Activated T-helper 2 cell treated with anti-CD3 and anti-CD28 coated beads, Interferon-gamma antibody, Interleukin-2, Interleukin-4, amounts not matched to agents 10 μg/mL and 5 μg/mL and 100 μg/mL, durations not matched to agents 14 hours and 24 hours and 36 hours (primary cell): Measurements from ENCODE around the gene PCDH7. TPM values are rescaled to one million over a fixed set of nuclear protein-coding genes. Genes with fewer than 3 reads are reported as not detected.

Source experiments
- DNase-seq: peaks from one replicate; pipeline ENCODE4 v3.0.0; 2021; ENCODE audit warnings: low spot score
- H3K27ac Mint-ChIP-seq: one replicate; pipeline ENCODE4 v1.8.0; 2021; ENCODE audit warnings: mixed read lengths
- H3K27me3 Mint-ChIP-seq: one replicate; pipeline ENCODE4 v1.8.0; 2021; ENCODE audit warnings: low read depth, mixed read lengths
- H3K36me3 Mint-ChIP-seq: one replicate; pipeline ENCODE4 v1.8.0; 2021; ENCODE audit warnings: low read depth, mixed read lengths
- H3K4me1 Mint-ChIP-seq: one replicate; pipeline ENCODE4 v1.8.0; 2021; ENCODE audit warnings: low read depth, mixed read lengths
- H3K4me3 Mint-ChIP-seq: one replicate; pipeline ENCODE4 v1.8.0; 2021; ENCODE audit warnings: low read depth, mild to moderate bottlenecking, moderate library complexity, mixed read lengths
- H3K9me3 Mint-ChIP-seq: one replicate; pipeline ENCODE4 v1.8.0; 2021; ENCODE audit warnings: mixed read lengths
- intact Hi-C: fragments of 100-400 bp; cut with micrococcal nuclease; formaldehyde crosslinking; loops from one replicate; pipeline ENCODE4 v1.15.1; 2023
- total RNA-seq: library from RNA; stranded (reverse); gene quantifications from 2 replicates; pipeline ENCODE4 v1.2.3, GENCODE V29; 2022

PCDH7 gene
- total RNA-seq, 1 donor from 2014 or later, result not detected

DNA sequence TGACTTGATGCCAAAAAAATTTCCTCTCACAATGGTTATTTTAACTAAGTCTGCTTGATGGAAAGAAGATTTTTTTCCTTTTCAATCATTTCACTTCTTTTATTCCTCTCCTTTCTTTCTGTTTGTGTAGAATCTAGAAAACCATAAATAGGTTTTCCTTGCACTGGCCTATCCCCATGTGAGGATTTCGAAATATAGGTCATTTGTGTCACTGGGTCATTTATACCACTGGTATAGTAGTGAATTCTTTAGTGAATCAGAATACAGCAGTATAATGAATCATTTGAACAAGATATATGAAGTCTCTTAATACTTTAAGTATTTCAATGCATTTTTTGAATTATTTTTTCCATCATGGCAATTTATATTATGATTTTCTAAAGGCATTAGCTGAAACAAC, 26.6 kb downstream of the PCDH7 start:
- intact Hi-C loops, result no loop called here
- DNase-seq, result no peak
- no peak overlapping the region for H3K27ac Mint-ChIP-seq
- H3K4me3 Mint-ChIP-seq, result no peak overlapping the region
- no peaks in the 10 kb centered on the region for H3K9me3 Mint-ChIP-seq
- H3K4me1 Mint-ChIP-seq, result no peaks in the 10 kb centered on the region
- no peaks in the 10 kb centered on the region for H3K36me3 Mint-ChIP-seq
- no peaks in the 10 kb centered on the region for H3K27me3 Mint-ChIP-seq

GRCh38 chr4:30753316-30753715, 33.1 kb downstream of the PCDH7 start:
- H3K4me3 Mint-ChIP-seq, result no peak overlapping the region
- no peak overlapping the region for H3K27ac Mint-ChIP-seq
- H3K27me3 Mint-ChIP-seq, result no peaks in the 10 kb centered on the region
- no peak for DNase-seq
- H3K9me3 Mint-ChIP-seq, result no peaks in the 10 kb centered on the region
- intact Hi-C loops, result no loop called here
- H3K36me3 Mint-ChIP-seq, result no peaks in the 10 kb centered on the region
- no peaks in the 10 kb centered on the region for H3K4me1 Mint-ChIP-seq

DNA sequence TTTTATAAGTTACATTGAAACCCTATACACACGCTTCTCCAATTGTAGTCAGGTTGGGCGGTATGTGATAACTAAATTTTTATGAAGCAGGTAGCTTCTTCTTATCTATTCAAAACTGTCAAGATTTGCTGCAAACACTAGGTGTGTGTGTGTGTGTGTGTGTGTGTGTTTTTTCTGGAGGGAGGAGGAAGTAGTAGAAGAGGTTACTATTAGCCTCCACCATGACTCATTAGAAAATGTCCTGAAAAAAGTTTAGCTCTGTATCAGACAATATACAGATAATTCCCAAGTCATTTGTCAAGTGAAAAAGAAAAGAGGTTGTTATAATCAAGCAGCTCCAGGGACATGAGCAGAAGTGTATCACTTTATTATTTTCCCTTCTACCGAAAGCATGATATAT, 33.9 kb downstream of the PCDH7 start:
- Mint-ChIP-seq H3K4me3 (no peak overlapping the region), H3K9me3 (no peaks in the 10 kb centered on the region), H3K36me3 (no peaks in the 10 kb centered on the region), H3K4me1 (no peaks in the 10 kb centered on the region), H3K27me3 (no peaks in the 10 kb centered on the region), H3K27ac (no peak overlapping the region)
- intact Hi-C loops, result no loop called here
- no peak for DNase-seq

DNA sequence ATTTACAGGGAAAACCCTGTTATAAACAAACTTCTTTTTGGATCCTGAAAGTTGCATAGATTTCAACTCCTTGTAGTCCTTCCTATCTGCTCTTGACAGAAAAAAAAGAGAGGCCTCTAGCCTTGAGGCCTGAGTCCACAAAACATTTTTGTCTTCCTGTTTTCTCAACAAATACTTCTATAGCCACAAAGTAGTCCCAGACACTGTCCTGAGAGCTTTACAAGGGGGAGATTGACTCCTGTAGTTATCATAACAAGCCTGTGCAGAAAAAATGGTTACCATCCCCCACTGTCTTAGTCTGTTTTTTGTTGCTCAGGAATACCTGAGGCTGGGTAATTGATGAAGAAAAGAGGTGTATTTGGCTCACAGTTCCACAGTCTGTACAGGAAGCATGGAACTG, 35.2 kb downstream of the PCDH7 start:
- Mint-ChIP-seq H3K4me1 (no peaks in the 10 kb centered on the region), H3K36me3 (no peaks in the 10 kb centered on the region), H3K9me3 (no peaks in the 10 kb centered on the region), H3K4me3 (no peak overlapping the region), H3K27ac (no peak overlapping the region), H3K27me3 (no peaks in the 10 kb centered on the region)
- DNase-seq, result no peak
- intact Hi-C loops, result no loop called here

- no peak overlapping the region for H3K4me3 Mint-ChIP-seq
- DNase-seq, result no peak
- H3K27me3 Mint-ChIP-seq, result no peaks in the 10 kb centered on the region
- H3K9me3 Mint-ChIP-seq, result no peaks in the 10 kb centered on the region
- no peaks in the 10 kb centered on the region for H3K36me3 Mint-ChIP-seq
- no peaks in the 10 kb centered on the region for H3K4me1 Mint-ChIP-seq
- no peak overlapping the region for H3K27ac Mint-ChIP-seq
- intact Hi-C loops, result no loop called here
Observed at GRCh38 chr4:30756553-30756952, 36.4 kb downstream of the PCDH7 start.

- Mint-ChIP-seq H3K27me3 (no peaks in the 10 kb centered on the region), H3K9me3 (no peaks in the 10 kb centered on the region), H3K27ac (no peak overlapping the region), H3K4me1 (no peaks in the 10 kb centered on the region), H3K4me3 (no peak overlapping the region), H3K36me3 (no peaks in the 10 kb centered on the region)
- intact Hi-C loops, result no loop called here
- DNase-seq, result no peak
Observed at GRCh38 chr4:30757357-30757756, 37.2 kb downstream of the PCDH7 start.

- no peak for DNase-seq
- intact Hi-C loops, result no loop called here
- H3K9me3 Mint-ChIP-seq, result no peaks in the 10 kb centered on the region
- no peaks in the 10 kb centered on the region for H3K36me3 Mint-ChIP-seq
- H3K4me3 Mint-ChIP-seq, result no peak overlapping the region
- H3K27me3 Mint-ChIP-seq, result no peaks in the 10 kb centered on the region
- no peaks in the 10 kb centered on the region for H3K4me1 Mint-ChIP-seq
- H3K27ac Mint-ChIP-seq, result no peak overlapping the region
Observed at GRCh38 chr4:30760551-30760950, 40.4 kb downstream of the PCDH7 start.

DNA sequence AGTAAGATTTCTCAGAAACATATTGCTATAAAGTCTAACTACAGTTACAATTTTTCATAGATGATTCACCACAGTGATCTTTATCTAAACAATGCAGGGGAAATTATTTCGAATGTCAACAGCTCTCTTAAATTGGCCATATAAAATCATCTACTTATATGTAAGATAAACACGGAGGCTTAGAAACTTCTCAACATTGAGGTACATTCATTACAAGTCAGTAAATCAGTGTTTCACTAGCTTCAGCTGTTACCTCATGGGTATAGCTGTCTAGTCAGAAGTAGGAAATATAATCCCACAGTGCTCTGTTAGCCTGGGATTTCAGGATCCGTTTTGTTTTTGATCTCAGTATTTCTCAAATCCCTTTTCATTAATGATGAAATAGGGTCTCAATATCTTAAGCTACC, 43.2 kb downstream of the PCDH7 start:
- Mint-ChIP-seq H3K36me3 (no peaks in the 10 kb centered on the region), H3K4me1 (no peaks in the 10 kb centered on the region), H3K4me3 (no peak overlapping the region), H3K27me3 (no peaks in the 10 kb centered on the region), H3K27ac (no peak overlapping the region), H3K9me3 (no peaks in the 10 kb centered on the region)
- DNase-seq, result no peak
- intact Hi-C loops, result no loop called here

DNA sequence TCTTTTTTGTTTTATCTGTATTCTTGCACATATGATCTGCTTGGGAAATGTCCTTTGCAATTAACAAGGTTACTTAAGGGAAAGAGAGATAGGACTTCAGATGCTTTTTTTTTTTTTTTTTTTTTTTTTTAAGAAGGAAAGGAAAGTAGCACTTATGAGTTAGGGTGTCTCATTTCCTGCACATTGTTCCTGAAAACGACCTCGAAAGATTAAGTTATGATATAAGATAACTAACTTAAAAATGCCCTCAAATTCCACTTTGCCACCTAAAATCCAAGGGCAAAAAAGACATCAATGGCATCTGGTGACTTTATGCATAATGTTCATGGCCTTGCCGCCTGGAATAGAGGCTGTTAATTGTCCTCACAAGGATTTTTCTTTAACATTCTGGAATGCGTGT, 44.9 kb downstream of the PCDH7 start:
- intact Hi-C loops, result no loop called here
- DNase-seq, result no peak
- no peaks in the 10 kb centered on the region for H3K9me3 Mint-ChIP-seq
- H3K27ac Mint-ChIP-seq, result no peak overlapping the region
- no peaks in the 10 kb centered on the region for H3K27me3 Mint-ChIP-seq
- H3K36me3 Mint-ChIP-seq, result no peaks in the 10 kb centered on the region
- H3K4me3 Mint-ChIP-seq, result no peak overlapping the region
- no peaks in the 10 kb centered on the region for H3K4me1 Mint-ChIP-seq

GRCh38 chr4:30767147-30767845, 47.1 kb downstream of the PCDH7 start:
- intact Hi-C loops, result no loop called here
- no peak overlapping the region for H3K4me3 Mint-ChIP-seq
- no peaks in the 10 kb centered on the region for H3K27me3 Mint-ChIP-seq
- H3K9me3 Mint-ChIP-seq, result no peaks in the 10 kb centered on the region
- H3K27ac Mint-ChIP-seq, result no peak overlapping the region
- no peaks in the 10 kb centered on the region for H3K4me1 Mint-ChIP-seq
- no peak for DNase-seq
- no peaks in the 10 kb centered on the region for H3K36me3 Mint-ChIP-seq

DNA sequence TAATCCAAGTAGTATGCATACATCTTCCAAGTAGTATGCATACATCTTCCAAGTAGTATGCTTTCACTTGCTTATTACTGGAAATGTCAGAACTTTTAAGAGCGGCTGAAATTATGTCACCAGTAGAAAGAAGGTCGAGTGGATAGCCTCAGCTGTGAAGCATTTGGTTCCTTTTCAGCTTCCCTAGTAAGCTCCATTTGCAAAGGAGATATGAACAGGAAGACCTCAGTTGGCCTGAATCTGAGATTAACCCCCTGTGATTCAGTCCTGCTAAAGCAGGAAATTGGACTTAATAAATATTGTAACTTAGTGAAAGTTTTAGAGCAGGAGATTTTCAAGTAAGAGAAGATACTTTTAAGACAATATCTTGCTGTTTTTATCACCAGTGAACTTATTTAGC, 48.1 kb downstream of the PCDH7 start:
- H3K27ac Mint-ChIP-seq, result no peak overlapping the region
- no peaks in the 10 kb centered on the region for H3K36me3 Mint-ChIP-seq
- H3K9me3 Mint-ChIP-seq, result no peaks in the 10 kb centered on the region
- H3K4me3 Mint-ChIP-seq, result no peak overlapping the region
- H3K27me3 Mint-ChIP-seq, result no peaks in the 10 kb centered on the region
- no peaks in the 10 kb centered on the region for H3K4me1 Mint-ChIP-seq
- DNase-seq, result no peak
- intact Hi-C loops, result no loop called here

DNA sequence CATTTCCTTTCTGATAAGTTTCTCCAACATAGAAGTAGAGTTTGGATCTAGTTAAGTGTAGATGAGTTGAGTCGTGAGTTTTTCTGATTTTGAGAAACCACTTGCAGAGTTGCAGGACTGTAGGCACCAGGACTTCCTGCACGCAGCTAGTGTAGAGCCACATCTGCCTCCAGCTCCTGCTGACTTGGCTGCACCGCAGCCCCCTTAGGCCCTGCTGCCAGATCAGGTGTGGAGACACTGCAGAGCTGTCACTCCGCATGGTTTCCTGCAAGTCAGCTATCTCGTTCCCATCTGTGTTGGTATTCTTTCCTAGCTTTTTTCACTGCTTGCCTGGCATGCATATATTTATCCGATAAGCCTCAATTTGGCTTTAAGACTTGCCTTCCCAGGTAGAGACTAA, 48.9 kb downstream of the PCDH7 start:
- Mint-ChIP-seq H3K9me3 (peaks cover 3% of the 10 kb centered on the region), H3K4me1 (no peaks in the 10 kb centered on the region), H3K4me3 (no peak overlapping the region), H3K27ac (no peak overlapping the region), H3K27me3 (no peaks in the 10 kb centered on the region), H3K36me3 (no peaks in the 10 kb centered on the region)
- no peak for DNase-seq
- intact Hi-C loops, result no loop called here

- Mint-ChIP-seq H3K27me3 (no peaks in the 10 kb centered on the region), H3K4me3 (no peak overlapping the region), H3K36me3 (no peaks in the 10 kb centered on the region), H3K4me1 (no peaks in the 10 kb centered on the region), H3K27ac (no peak overlapping the region), H3K9me3 (peaks cover 3% of the 10 kb centered on the region)
- intact Hi-C loops, result no loop called here
- DNase-seq, result no peak
Observed at GRCh38 chr4:30770049-30770549, 49.9 kb downstream of the PCDH7 start.

DNA sequence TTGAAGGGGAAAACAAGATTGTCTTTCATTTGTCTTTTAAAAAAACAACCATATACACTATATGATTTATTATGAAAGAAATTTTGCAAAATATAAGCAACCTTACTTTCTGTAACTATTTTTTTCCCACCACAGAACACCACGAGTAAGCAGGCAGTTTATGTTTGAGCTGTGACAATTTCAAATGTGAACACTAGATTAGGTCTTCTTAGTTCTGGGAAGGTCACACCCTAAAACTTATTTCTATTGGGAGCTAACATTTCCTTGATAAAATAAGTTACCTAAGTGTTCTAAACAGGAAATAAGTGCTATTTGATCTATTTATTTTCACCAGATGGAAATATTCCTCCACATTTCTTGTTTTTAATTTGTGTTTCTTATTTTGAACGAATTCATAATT, 50.6 kb downstream of the PCDH7 start:
- Mint-ChIP-seq H3K4me3 (no peak overlapping the region), H3K36me3 (no peaks in the 10 kb centered on the region), H3K27me3 (no peaks in the 10 kb centered on the region), H3K4me1 (no peaks in the 10 kb centered on the region), H3K27ac (no peak overlapping the region), H3K9me3 (peaks cover 3% of the 10 kb centered on the region)
- no peak for DNase-seq
- intact Hi-C loops, result no loop called here
